H9 (cell line): Measurements from ENCODE around the gene GSE1. TPM values are rescaled to one million over a fixed set of nuclear protein-coding genes. Genes with fewer than 3 reads are reported as not detected.

Source experiments
- DNase-seq: peaks from one replicate; pipeline ENCODE4 v3.0.0-alpha.2; 2017
- H2AFZ ChIP-seq: one replicate; pipeline ENCODE4 v1.6.1; 2013; ENCODE audit warnings: mild to moderate bottlenecking, low read length, control low read depth, moderate library complexity
- H2AK5ac ChIP-seq: 2 replicates; pipeline ENCODE4 v1.6.1; 2013; ENCODE audit warnings: low read length, control low read depth, mixed read lengths; ENCODE audit not compliant: insufficient read length
- H2BK120ac ChIP-seq: one replicate; pipeline ENCODE4 v1.6.1; 2013; ENCODE audit warnings: low read depth, mild to moderate bottlenecking, low read length, control low read depth, inconsistent platforms; ENCODE audit not compliant: poor library complexity, severe bottlenecking
- H2BK12ac ChIP-seq: 2 replicates; pipeline ENCODE4 v1.6.1; 2013; ENCODE audit warnings: low read length, control low read depth, mixed read lengths, low read depth; ENCODE audit not compliant: insufficient read length
- H2BK15ac ChIP-seq: 2 replicates; pipeline ENCODE4 v1.6.1; 2013; ENCODE audit warnings: low read depth, low read length, control low read depth
- H2BK20ac ChIP-seq: one replicate; pipeline ENCODE4 v1.6.1; 2013; ENCODE audit warnings: low read depth, mild to moderate bottlenecking, low read length, control low read depth, inconsistent platforms; ENCODE audit not compliant: poor library complexity, severe bottlenecking
- H2BK5ac ChIP-seq: 2 replicates; pipeline ENCODE4 v1.6.1; 2013; ENCODE audit warnings: low read length, control low read depth, mixed read lengths; ENCODE audit not compliant: insufficient read length
- H3K14ac ChIP-seq: 2 replicates; pipeline ENCODE4 v1.6.1; 2013; ENCODE audit warnings: low read length, control low read depth; ENCODE audit not compliant: insufficient read depth
- H3K18ac ChIP-seq: 2 replicates; pipeline ENCODE4 v1.6.1; 2013; ENCODE audit warnings: low read depth, mild to moderate bottlenecking, mixed read lengths, low read length, control low read depth; ENCODE audit not compliant: insufficient read length
- H3K23ac ChIP-seq: 2 replicates; pipeline ENCODE4 v1.6.1; 2013; ENCODE audit warnings: low read length, control low read depth, mixed read lengths, low read depth; ENCODE audit not compliant: insufficient read length
- H3K23me2 ChIP-seq: 2 replicates; pipeline ENCODE4 v1.6.1; 2013; ENCODE audit warnings: low read depth, mild to moderate bottlenecking, mixed read lengths, low read length, control low read depth; ENCODE audit not compliant: insufficient read length, poor library complexity, severe bottlenecking
- H3K27ac ChIP-seq: 2 replicates; pipeline ENCODE4 v1.5.1; 2013; ENCODE audit warnings: low read length, control low read depth, mixed read lengths, low read depth; ENCODE audit not compliant: insufficient read length
- H3K27me3 ChIP-seq: 2 replicates; pipeline ENCODE4 v1.6.1; 2013; ENCODE audit warnings: low read length, control low read depth, inconsistent platforms; ENCODE audit not compliant: insufficient read depth
- H3K4ac ChIP-seq: 2 replicates; pipeline ENCODE4 v1.6.1; 2013; ENCODE audit warnings: low read depth, mild to moderate bottlenecking, control low read depth, inconsistent platforms, low read length, moderate library complexity
- H3K4me1 ChIP-seq: 2 replicates; pipeline ENCODE4 v1.6.1; 2013; ENCODE audit warnings: low read length, control low read depth, inconsistent platforms; ENCODE audit not compliant: insufficient read depth
- H3K4me2 ChIP-seq: 2 replicates; pipeline ENCODE4 v1.6.1; 2013; ENCODE audit warnings: low read length, control low read depth, mixed read lengths; ENCODE audit not compliant: insufficient read length, insufficient read depth
- H3K56ac ChIP-seq: 2 replicates; pipeline ENCODE4 v1.6.1; 2013; ENCODE audit warnings: low read depth, mild to moderate bottlenecking, mixed read lengths, low read length, control low read depth; ENCODE audit not compliant: insufficient read length
- H3K79me1 ChIP-seq: 2 replicates; pipeline ENCODE4 v1.6.1; 2013; ENCODE audit warnings: low read depth, mild to moderate bottlenecking, moderate library complexity, low read length, control low read depth, inconsistent platforms; ENCODE audit not compliant: insufficient read depth, poor library complexity, severe bottlenecking
- H3K79me2 ChIP-seq: 2 replicates; pipeline ENCODE4 v1.6.1; 2013; ENCODE audit warnings: low read length, control low read depth, inconsistent platforms; ENCODE audit not compliant: insufficient read depth
- H3K9ac ChIP-seq: 2 replicates; pipeline ENCODE4 v1.6.1; 2013; ENCODE audit warnings: low read length, control low read depth, mixed read lengths; ENCODE audit not compliant: insufficient read length; ENCODE audit errors: extremely low read depth
- H3K9me3 ChIP-seq: one replicate; pipeline ENCODE4 v1.6.1; 2013; ENCODE audit warnings: low read depth, low read length, inconsistent platforms; ENCODE audit not compliant: control insufficient read depth
- H3T11ph ChIP-seq: one replicate; pipeline ENCODE4 v1.6.1; 2013; ENCODE audit warnings: mild to moderate bottlenecking, low read length, control low read depth, inconsistent platforms
- H4K20me1 ChIP-seq: one replicate; pipeline ENCODE4 v1.6.1; 2013; ENCODE audit not compliant: control insufficient read depth, insufficient read length, insufficient read depth
- H4K5ac ChIP-seq: 2 replicates; pipeline ENCODE4 v1.6.1; 2013; ENCODE audit warnings: low read depth, mild to moderate bottlenecking, mixed read lengths, low read length, control low read depth; ENCODE audit not compliant: insufficient read length
- H4K8ac ChIP-seq: replicated peaks from 2 replicates; pipeline ENCODE4 v1.6.1; 2013; ENCODE audit warnings: low read length, control low read depth, mixed read lengths, low read depth; ENCODE audit not compliant: insufficient read length
- H4K91ac ChIP-seq: 2 replicates; pipeline ENCODE4 v1.6.1; 2013; ENCODE audit warnings: low read depth, mild to moderate bottlenecking, moderate library complexity, mixed read lengths, low read length, control low read depth; ENCODE audit not compliant: insufficient read length
- H3K27ac Mint-ChIP-seq, 3 experiments: 2 replicates in 2 of 3; 3 replicates in 1 of 3; pipeline ENCODE4 v1.8.0; 2020 to 2021; ENCODE audit warnings: mixed read lengths in 3 of 3, mild to moderate bottlenecking in 1 of 3, moderate library complexity in 1 of 3
- H3K27me3 Mint-ChIP-seq: 2 replicates; pipeline ENCODE4 v1.8.0; 2021; ENCODE audit warnings: low read depth, mild to moderate bottlenecking, moderate library complexity, mixed read lengths
- H3K36me3 Mint-ChIP-seq, 3 experiments: 2 replicates in 2 of 3; 3 replicates in 1 of 3; pipeline ENCODE4 v1.8.0; 2020 to 2021; ENCODE audit warnings: low read depth in 3 of 3, mixed read lengths in 3 of 3; ENCODE audit not compliant: insufficient read depth in 1 of 3
- H3K4me1 Mint-ChIP-seq, 2 experiments: 2 replicates each; pipeline ENCODE4 v1.8.0; 2020; ENCODE audit warnings: mixed read lengths in 2 of 2
- H3K4me3 Mint-ChIP-seq, 2 experiments: 2 replicates in 1 of 2; 3 replicates in 1 of 2; pipeline ENCODE4 v1.8.0; 2020 to 2021; ENCODE audit warnings: mild to moderate bottlenecking in 2 of 2, mixed read lengths in 2 of 2, moderate library complexity in 1 of 2
- H3K9me3 Mint-ChIP-seq, 2 experiments: 2 replicates in 1 of 2; 3 replicates in 1 of 2; pipeline ENCODE4 v1.8.0; 2020; ENCODE audit warnings: mild to moderate bottlenecking in 2 of 2, mixed read lengths in 2 of 2, moderate library complexity in 1 of 2
- CTCF ChIP-seq: fragments of 200-600 bp; sonication (generic); conservative IDR thresholded peaks from 3 replicates; pipeline ENCODE4 v1.8.0; 2021; ENCODE audit warnings: antibody characterized with exemption, mild to moderate bottlenecking
- WGBS: extraction: QIAGEN DNeasy Blood & Tissue Kit; methylation state at CpG from one replicate; pipeline ENCODE4 v1.1.7; 2013; ENCODE audit warnings: missing lambda C conversion rate, low lambda C conversion rate, mixed read lengths; ENCODE audit not compliant: insufficient read length; ENCODE audit errors: extremely low coverage; 5-methylcytosine and 5-hydroxymethylcytosine counted together
- total RNA-seq: library from RNA; stranded (reverse); gene quantifications from 2 replicates; pipeline ENCODE4 v1.2.1, GENCODE V29; 2021

GSE1 gene
- total RNA-seq, 1 experiment from 2014 or later = 125 TPM

- no peak overlapping the region for H3K27ac ChIP-seq
- peak overlapping the region; percentile 52 for H3K4me2 ChIP-seq
- no peak overlapping the region for H4K8ac ChIP-seq
- no peak overlapping the region for H2BK5ac ChIP-seq
- H3K27me3 ChIP-seq = no peaks in the 10 kb centered on the region
- no peak for TF ChIP-seq CTCF
- H3K36me3 Mint-ChIP-seq = peaks cover 3 to 23% (median 22%) of the 10 kb centered on the region in 3 experiments; a peak in 6 of 7 replicates
- no peaks in the 10 kb centered on the region for H3K23me2 ChIP-seq
- H2BK15ac ChIP-seq = no peak overlapping the region
- H3K14ac ChIP-seq = no peak overlapping the region
- no peak overlapping the region for H2BK12ac ChIP-seq
- no peak overlapping the region for H2AFZ ChIP-seq
- no peak overlapping the region for H3K27ac Mint-ChIP-seq
- no peak overlapping the region for H3K4ac ChIP-seq
- no peaks in the 10 kb centered on the region; the same call in 1 of the 2 replicates for H3K4me1 ChIP-seq
- H3K9me3 ChIP-seq = no peaks in the 10 kb centered on the region
- H2BK20ac ChIP-seq = no peak overlapping the region
- no peaks in the 10 kb centered on the region for H4K20me1 ChIP-seq
- H3K79me1 ChIP-seq = no peaks in the 10 kb centered on the region
- no peak overlapping the region for H4K5ac ChIP-seq
- H3K9me3 Mint-ChIP-seq = no peaks in the 10 kb centered on the region
- no peak overlapping the region for H2AK5ac ChIP-seq
- no peaks in the 10 kb centered on the region; the same call in 1 of the 2 replicates for H3K79me2 ChIP-seq
- H3K18ac ChIP-seq = no peak overlapping the region
- H3K27me3 Mint-ChIP-seq = peaks cover 25% of the 10 kb centered on the region
- no peak overlapping the region for H3K9ac ChIP-seq
- H3K23ac ChIP-seq = no peak overlapping the region
- no peak overlapping the region for H3T11ph ChIP-seq
- DNase-seq = no peak
- no peak overlapping the region for H2BK120ac ChIP-seq
- no peak overlapping the region for H4K91ac ChIP-seq
- peak overlapping the region; percentile 53 to 77 for H3K4me3 Mint-ChIP-seq
- peaks cover 10 to 24% of the 10 kb centered on the region in 2 experiments for H3K4me1 Mint-ChIP-seq
- no CpG with 5 or more reads among the region's 27 CpGs for WGBS
- H3K56ac ChIP-seq = no peak overlapping the region
Observed at GRCh38 chr16:85689285-85689949, 76.3 kb downstream of the GSE1 start.
